C1 segment of cervical spinal cord (tissue), 14 donors: Measurements from ENCODE around the gene CHCHD6.

Source experiments
- DNase-seq, 14 donors: peaks; one replicate each; lab custom pipeline; 2025; lab: John Stamatoyannopoulos, UW

The CHCHD6 gene

GRCh38 chr3:126976906-126977305, 272.9 kb downstream of the CHCHD6 start:
- DNase-seq = no peak

GRCh38 chr3:126977821-126978220, 273.8 kb downstream of the CHCHD6 start:
- DNase-seq = no peak

- DNase-seq = no peak
These were observed 274.3 kb downstream of the CHCHD6 start for GRCh38 chr3:126978291-126978690.

GRCh38 chr3:126979046-126979628, 275.1 kb downstream of the CHCHD6 start:
- DNase-seq = no peak

- DNase-seq = no peak
These were observed 276.3 kb downstream of the CHCHD6 start for GRCh38 chr3:126980266-126980811.

GRCh38 chr3:126982126-126982470, 278.1 kb downstream of the CHCHD6 start:
- no peak for DNase-seq

- peak in 11 of 14 donors; percentile 21 to 81 (median 72) for DNase-seq
These were observed 278.6 kb downstream of the CHCHD6 start, which contains the start of gene PLXNA1 for GRCh38 chr3:126982471-126983175. PLXNA1 (plus strand) TSS chr3:126983115; CDS start chr3:126988594, 5,479 bp downstream.

- peak in 2 of 14 donors; percentile 23 to 59 for DNase-seq
These were observed 279.2 kb downstream of the CHCHD6 start for GRCh38 chr3:126983276-126983652.

GRCh38 chr3:126983653-126984390, 279.8 kb downstream of the CHCHD6 start:
- peak in 3 of 14 donors; percentile 25 to 60 (median 31) for DNase-seq

- no peak for DNase-seq
These were observed 280.5 kb downstream of the CHCHD6 start for GRCh38 chr3:126984391-126985131.

- DNase-seq = no peak
These were observed 281.3 kb downstream of the CHCHD6 start for GRCh38 chr3:126985132-126985985.

- no peak for DNase-seq
These were observed 282.0 kb downstream of the CHCHD6 start for GRCh38 chr3:126986001-126986400.

GRCh38 chr3:126987129-126987528, 283.1 kb downstream of the CHCHD6 start:
- no peak for DNase-seq

- no peak for DNase-seq
These were observed 283.6 kb downstream of the CHCHD6 start for GRCh38 chr3:126987596-126987995.

- no peak for DNase-seq
These were observed 284.5 kb downstream of the CHCHD6 start for GRCh38 chr3:126988451-126989021.

- no peak for DNase-seq
These were observed 285.4 kb downstream of the CHCHD6 start for GRCh38 chr3:126989316-126990023.

GRCh38 chr3:126990024-126990700, 286.1 kb downstream of the CHCHD6 start:
- no peak for DNase-seq

GRCh38 chr3:126990890-126991289, 286.9 kb downstream of the CHCHD6 start:
- no peak for DNase-seq
